Measurements from ENCODE around the gene CNPY2.
A peak's percentile ranks its signal among the peaks of the same experiment; 100 is the strongest.
"Not testable (repeated sequence)": the region's sequence is repeated elsewhere in the genome, so short reads cannot be mapped to it uniquely, and the experiment has no call there.

The CNPY2 gene

GRCh38 chr12:56267443-56268071, 48.2 kb downstream of the CNPY2 start:
- no peaks in the 10 kb centered on the region for H3K9me3 ChIP-seq
- no peaks in the 10 kb centered on the region for H3K27me3 ChIP-seq (ENCODE audit: low read depth)
- peaks cover 4% of the 10 kb centered on the region for H3K4me1 ChIP-seq
- in situ Hi-C loops (cut with MboI; ENCODE audit: low sequenced_read_pairs): no loop called here
- peaks cover 36% of the 10 kb centered on the region for H3K36me3 ChIP-seq (replicated peaks)
- peak in 1 of 2 experiments; percentile 49 for DNase-seq (ENCODE audit: low spot score in 2 of 2)
- peak overlapping the region; percentile 82 for H3K4me3 ChIP-seq

GRCh38 chr12:56266693-56267442, 48.9 kb downstream of the CNPY2 start, which contains the start of gene COQ10A:
Gene COQ10A, plus strand, starts transcription at chr12:56266942. Its CDS starts 177 bp downstream, at chr12:56267119.
- H3K4me3 ChIP-seq: peak within 1 kb of the TSS; percentile 82

GRCh38 chr12:56266068-56266692, 49.6 kb downstream of the CNPY2 start:
- H3K4me3 ChIP-seq: peak overlapping the region; percentile 82
- H3K4me1 ChIP-seq; in situ Hi-C loops (cut with MboI; ENCODE audit: low sequenced_read_pairs); H3K27me3 ChIP-seq (ENCODE audit: low read depth); H3K9me3 ChIP-seq; DNase-seq (ENCODE audit: low spot score in 2 of 2): not testable (repeated sequence)
- peaks cover 22% of the 10 kb centered on the region for H3K36me3 ChIP-seq (replicated peaks)

More at GRCh38 chr12:56266693-56267442, 48.9 kb downstream of the CNPY2 start, which contains the start of gene COQ10A:
- DNase-seq (ENCODE audit: low spot score in 2 of 2): peak; percentile 83 to 92
- Histone ChIP-seq H3K9me3 (no peaks in the 10 kb centered on the region), H3K4me1 (peaks cover 4% of the 10 kb centered on the region), H3K27me3 (ENCODE audit: low read depth) (no peaks in the 10 kb centered on the region), H3K36me3 (replicated peaks) (peaks cover 29% of the 10 kb centered on the region)
- in situ Hi-C loops (cut with MboI; ENCODE audit: low sequenced_read_pairs): no loop called here

DNA sequence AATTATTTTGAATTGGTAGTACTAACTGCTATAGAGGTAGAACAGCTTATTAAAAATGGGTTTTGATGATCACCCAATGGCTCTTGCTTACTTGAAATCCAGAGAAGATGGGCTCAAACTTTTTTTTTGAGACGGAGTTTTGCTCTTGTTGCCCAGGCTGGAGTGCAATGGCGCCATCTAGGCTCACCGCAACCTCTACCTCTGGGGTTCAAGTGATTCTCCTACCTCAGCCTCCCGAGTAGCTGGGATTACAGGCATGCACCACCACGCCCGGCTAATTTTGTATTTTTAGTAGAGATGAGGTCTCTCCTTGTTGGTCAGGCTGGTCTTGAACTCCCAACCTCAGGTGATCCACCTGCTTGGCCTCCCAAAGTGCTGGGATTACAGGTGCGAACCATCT, 52.8 kb downstream of the CNPY2 start:
- H3K9me3 ChIP-seq; H3K4me3 ChIP-seq; in situ Hi-C loops (cut with MboI; ENCODE audit: low sequenced_read_pairs); H3K4me1 ChIP-seq; DNase-seq (ENCODE audit: low spot score in 2 of 2); H3K36me3 ChIP-seq (replicated peaks); H3K27me3 ChIP-seq (ENCODE audit: low read depth): not testable (repeated sequence)

DNA sequence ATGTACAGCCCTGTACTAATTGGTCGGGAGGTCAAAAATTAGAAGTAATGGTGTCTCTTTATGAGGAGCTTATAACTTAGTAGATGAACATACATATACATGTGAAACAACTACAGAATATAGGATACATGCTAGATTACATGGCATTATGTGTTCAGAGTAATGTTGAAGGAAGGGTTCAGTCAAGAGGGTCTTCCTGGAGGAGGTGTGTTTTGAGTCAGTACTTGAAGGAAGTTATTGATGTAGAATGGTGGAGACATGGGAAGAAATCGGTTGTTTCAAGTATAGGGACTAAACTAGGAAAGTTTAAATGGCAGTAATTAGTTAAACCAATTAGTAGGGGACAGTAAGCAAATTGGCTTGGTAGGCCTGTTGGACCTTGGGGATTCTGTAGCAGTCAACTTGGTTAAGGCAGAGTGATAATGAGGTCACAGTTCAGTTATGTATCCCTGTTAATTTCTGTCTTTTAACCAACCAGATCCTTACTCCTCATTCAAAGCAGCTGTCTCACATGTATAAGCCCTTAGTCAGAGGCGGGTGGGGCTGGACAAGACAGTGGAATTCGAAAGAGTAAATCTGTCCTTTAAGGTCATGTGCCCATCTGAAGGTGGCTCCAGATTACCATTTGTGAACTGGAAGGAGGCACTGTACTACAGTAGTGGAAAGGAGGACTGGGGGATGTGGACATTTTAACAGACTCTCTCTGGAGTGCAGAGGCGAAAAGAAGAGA, 54.1 kb downstream of the CNPY2 start:
- Histone ChIP-seq H3K36me3 (replicated peaks) (peaks cover 4% of the 10 kb centered on the region), H3K27me3 (ENCODE audit: low read depth) (no peaks in the 10 kb centered on the region), H3K4me1 (peaks cover 15% of the 10 kb centered on the region), H3K4me3 (no peak overlapping the region), H3K9me3 (no peaks in the 10 kb centered on the region)
- in situ Hi-C loops (cut with MboI; ENCODE audit: low sequenced_read_pairs): no loop called here
- no peak for DNase-seq (ENCODE audit: low spot score in 2 of 2)

DNA sequence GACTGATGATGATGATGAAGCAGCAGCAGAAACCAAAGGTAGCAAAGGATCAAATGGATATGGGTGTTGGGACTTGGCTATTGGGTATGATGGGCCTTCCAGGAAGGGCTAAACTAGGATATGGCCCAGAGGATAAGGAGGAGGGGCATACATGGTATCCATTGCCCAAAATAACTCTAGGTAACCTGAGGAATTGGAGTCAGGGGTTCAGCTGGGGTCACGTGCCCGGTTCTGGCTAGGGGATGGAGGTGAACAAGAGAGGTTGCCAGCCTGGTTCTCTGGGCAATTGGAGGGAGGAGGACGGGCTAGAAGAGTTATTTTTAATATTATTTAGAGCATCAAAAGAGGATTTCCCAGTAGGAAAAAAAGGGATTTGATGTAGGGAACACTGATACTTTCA, 54.9 kb downstream of the CNPY2 start:
- in situ Hi-C loops (cut with MboI; ENCODE audit: low sequenced_read_pairs): no loop called here
- Histone ChIP-seq H3K27me3 (ENCODE audit: low read depth) (no peaks in the 10 kb centered on the region), H3K4me3 (no peak overlapping the region), H3K9me3 (no peaks in the 10 kb centered on the region), H3K36me3 (replicated peaks) (peaks cover 12% of the 10 kb centered on the region), H3K4me1 (peaks cover 13% of the 10 kb centered on the region)
- no peak for DNase-seq (ENCODE audit: low spot score in 2 of 2)

DNA sequence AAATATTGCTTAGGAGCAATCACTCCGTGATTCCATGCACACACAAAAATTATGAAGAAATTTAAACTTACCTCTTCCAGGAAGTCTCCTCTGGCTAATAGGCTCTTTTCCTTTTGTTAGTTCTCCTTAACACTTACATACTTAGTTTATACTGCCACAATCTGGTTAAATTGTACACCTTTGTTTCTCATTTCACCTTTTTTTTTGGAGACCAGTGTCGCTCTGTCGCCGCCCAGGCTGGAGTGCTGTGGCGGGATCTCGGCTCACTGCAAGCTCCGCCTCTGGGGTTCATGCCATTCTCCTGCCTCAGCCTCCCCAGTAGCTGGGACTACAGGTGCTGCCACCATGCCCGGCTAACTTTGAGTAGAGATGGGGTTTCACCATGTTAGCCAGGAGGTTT, 55.4 kb downstream of the CNPY2 start:
- peaks cover 13% of the 10 kb centered on the region for H3K4me1 ChIP-seq
- in situ Hi-C loops (cut with MboI; ENCODE audit: low sequenced_read_pairs): no loop called here
- peaks cover 17% of the 10 kb centered on the region for H3K36me3 ChIP-seq (replicated peaks)
- H3K27me3 ChIP-seq (ENCODE audit: low read depth): no peaks in the 10 kb centered on the region
- H3K4me3 ChIP-seq: no peak overlapping the region
- no peak for DNase-seq (ENCODE audit: low spot score in 2 of 2)
- H3K9me3 ChIP-seq: no peaks in the 10 kb centered on the region

Measured in HAP-1 (cell line).